Left lung (tissue), 14 donors: Measurements from ENCODE around the gene HOXC5. TPM values are rescaled to one million over a fixed set of nuclear protein-coding genes. Genes with fewer than 3 reads are reported as not detected.

Experiments
- ATAC-seq: fragments of 200-7000 bp; cut with Tn5 transposase; one replicate; pipeline ENCODE4 v1.9.1; 2020; ENCODE audit warnings: moderate library complexity
- DNase-seq, 4 donors: peaks; one replicate each; pipeline ENCODE4 v3.0.0-alpha.2; 2013 to 2020
- H3K27ac ChIP-seq, 2 donors: fragments of 200-600 bp; sonication (generic) in 1 of 2; one replicate each; pipeline versions ENCODE4 v1.5.0 to v1.8.0; 2020 to 2021
- H3K27me3 ChIP-seq, 2 donors: fragments of 200-600 bp; sonication (generic) in 1 of 2; one replicate each; pipeline versions ENCODE4 v1.5.0 to v1.8.0; 2020 to 2021
- H3K36me3 ChIP-seq, 2 donors: fragments of 200-600 bp; sonication (generic) in 1 of 2; one replicate each; pipeline versions ENCODE4 v1.5.0 to v1.8.0; 2020 to 2021
- H3K4me1 ChIP-seq, 2 donors: fragments of 200-600 bp; one replicate each; pipeline ENCODE4 v1.8.0; 2021
- H3K4me3 ChIP-seq, 2 donors: fragments of 200-600 bp; sonication (generic) in 1 of 2; one replicate each; pipeline versions ENCODE4 v1.5.0 to v1.8.0; 2020 to 2021; ENCODE audit warnings: mild to moderate bottlenecking in 1 of 2
- H3K9me3 ChIP-seq, 2 donors: fragments of 200-600 bp; sonication (generic) in 1 of 2; one replicate each; pipeline versions ENCODE4 v1.5.0 to v1.8.0; 2020 to 2021
- CTCF ChIP-seq, 2 donors: fragments of 200-600 bp; sonication (generic) in 1 of 2; IDR thresholded peaks; one replicate each; pipeline versions ENCODE4 v1.5.0 to v1.8.0; 2021; ENCODE audit warnings: antibody characterized with exemption in 2 of 2
- intact Hi-C, 2 donors: fragments of 100-400 bp; cut with DNase I; formaldehyde crosslinking; loops; one replicate each; pipeline versions ENCODE4 v1.11.2 to v1.14.2; 2022
- long read RNA-seq, 12 donors: library from polyadenylated mRNA in 2 of 12; unstranded in 2 of 12; transcript quantifications; one replicate each; pipeline ENCODE4 v2.0.0 and lab custom pipeline, GENCODE V29; 2019 to 2026
- polyA plus RNA-seq, 6 donors: library from polyadenylated mRNA; unstranded; fragments of 120-200 nt; gene quantifications; one replicate each; pipeline ENCODE4 v1.2.1, GENCODE V29; 2013; ENCODE audit not compliant: insufficient read length in 6 of 6
- total RNA-seq, 2 donors: library from RNA; stranded (reverse); fragmentation: NEBNext Ultra II Directional; extraction: Animal tissue kit (Norgen Biotek cat#: 25700); gene quantifications; one replicate each; pipeline ENCODE4 v1.2.1, GENCODE V29; 2021
- donor health status: DM: no; HTN: yes; CAD: no.
- donor health status: DM: no; HTN: no; CAD: no.

The HOXC5 gene
- total RNA-seq, result under 1 TPM; 0.18 to 0.32 TPM
- polyA plus RNA-seq, result under 1 TPM; 0.11 to 0.38 (median 0.28) TPM
- long read RNA-seq, donor 1, result 0 reads
- long read RNA-seq, donor 2, result 0 reads
- long read RNA-seq, donor 3, result 0 reads
- long read RNA-seq, donor 4, partial matches to known transcripts, result 0 of 1 reads
- long read RNA-seq, donor 4, other reads (novel, unspliced or antisense), result 0 of 1 reads
- long read RNA-seq, donor 5, result 0 reads
- long read RNA-seq, donor 6, result 0 reads
- long read RNA-seq, donor 7, result 0 reads
- long read RNA-seq, donor 8, result 0 reads
- long read RNA-seq, donor 9, result 0 reads
- long read RNA-seq, donor 10, partial matches to known transcripts, result 0 of 1 reads
- long read RNA-seq, donor 10, other reads (novel, unspliced or antisense), result 0 of 1 reads
- long read RNA-seq, donor 11, transcript HOXC5-201 (2 exons, 1,805 nt), result major isoform, 12 of 12 reads
- long read RNA-seq, donor 11, partial matches to known transcripts, result 0 of 12 reads
- long read RNA-seq, donor 11, other reads (novel, unspliced or antisense), result 0 of 12 reads
- long read RNA-seq, donor 12, result 0 reads

- peak within 1 kb of the TSS in 1 of 2 donors; percentile 0 for H3K4me3 ChIP-seq
- intact Hi-C loops, result loop anchor here in 1 of 2 donors (5.0 kb wide), 1 partner anchor 160 kb away; no protein-coding TSS in a partner anchor
- peak; percentile 68 to 89 for TF ChIP-seq CTCF (IDR thresholded peaks at IDR 0.05)
- H3K27ac ChIP-seq, result no peak within 1 kb of the TSS
- DNase-seq, result peak in 2 of 4 donors; percentile 53 to 82
- no peaks in the 10 kb centered on the region for H3K36me3 ChIP-seq
- peaks cover 85 to 100% of the 10 kb centered on the region in 2 donors for H3K27me3 ChIP-seq
- H3K4me1 ChIP-seq, result peaks cover 0 to 14% of the 10 kb centered on the region in 2 donors
- ATAC-seq, result peak; percentile 77
- no peaks in the 10 kb centered on the region for H3K9me3 ChIP-seq
These were observed at the start of gene HOXC5 for GRCh38 chr12:54032627-54033100. HOXC5 (plus strand) TSS chr12:54033050; CDS start chr12:54033123, 73 bp downstream.

GRCh38 chr12:53983568-53983949 lies 49.3 kb upstream of the HOXC5 start:
- H3K4me3 ChIP-seq, result no peak overlapping the region
- no peak for TF ChIP-seq CTCF (IDR thresholded peaks at IDR 0.05)
- H3K9me3 ChIP-seq, result no peaks in the 10 kb centered on the region
- no peak for DNase-seq
- H3K27ac ChIP-seq, result no peak overlapping the region
- intact Hi-C loops, result no loop called here
- H3K27me3 ChIP-seq, result peaks cover 93 to 100% of the 10 kb centered on the region in 2 donors
- H3K4me1 ChIP-seq, result peaks cover 3 to 14% of the 10 kb centered on the region in 2 donors
- no peaks in the 10 kb centered on the region for H3K36me3 ChIP-seq
- no peak for ATAC-seq

- Histone ChIP-seq H3K4me1 (peaks cover 3 to 16% of the 10 kb centered on the region in 2 donors), H3K27ac (no peak overlapping the region), H3K36me3 (no peaks in the 10 kb centered on the region), H3K27me3 (peaks cover 93 to 100% of the 10 kb centered on the region in 2 donors), H3K4me3 (no peak overlapping the region), H3K9me3 (no peaks in the 10 kb centered on the region)
- no peak for TF ChIP-seq CTCF (IDR thresholded peaks at IDR 0.05)
- intact Hi-C loops, result no loop called here
- DNase-seq (no peak), ATAC-seq (no peak)
These were observed 48.8 kb upstream of the HOXC5 start for GRCh38 chr12:53983950-53984572.

GRCh38 chr12:53984901-53985691 lies 47.8 kb upstream of the HOXC5 start, which contains the start of gene HOXC10:
HOXC10 (plus strand) TSS chr12:53985146; CDS start chr12:53985260, 114 bp downstream.
- H3K9me3 ChIP-seq, result no peaks in the 10 kb centered on the region
- intact Hi-C loops, result no loop called here
- H3K36me3 ChIP-seq, result no peaks in the 10 kb centered on the region
- no peak for TF ChIP-seq CTCF (IDR thresholded peaks at IDR 0.05)
- DNase-seq (peak in 2 of 4 donors; percentile 58 to 89), ATAC-seq (peak; percentile 56)
- peaks cover 3 to 20% of the 10 kb centered on the region in 2 donors for H3K4me1 ChIP-seq
- H3K27ac ChIP-seq, result no peak within 1 kb of the TSS
- H3K4me3 ChIP-seq, result no peak within 1 kb of the TSS
- peaks cover 95 to 100% of the 10 kb centered on the region in 2 donors for H3K27me3 ChIP-seq
